Epithelial cell of proximal tubule (primary cell): ENCODE results near the gene RSBN1L. TPM values are rescaled to one million over a fixed set of nuclear protein-coding genes. Genes with fewer than 3 reads are reported as not detected.

ENCODE experiments used
- DNase-seq: peaks from one replicate; pipeline ENCODE4 v3.0.0-alpha.2; 2011; ENCODE audit warnings: low read depth
- H3K4me3 ChIP-seq: 2 replicates; pipeline ENCODE4 v1.5.1; 2011; ENCODE audit warnings: low read depth, mild to moderate bottlenecking, low read length
- total RNA-seq: library from RNA; depleted of rRNA; stranded (reverse); fragments of >200 nt; gene quantifications from 2 replicates; pipeline ENCODE4 v1.2.3, GENCODE V29; 2015
- TF ChIP-seq, protein P1 (sequence below): conservative IDR thresholded peaks from 2 replicates; pipeline ENCODE4 v1.5.1; 2012; ENCODE audit warnings: low read depth, mild to moderate bottlenecking, low read length

The RSBN1L gene
- total RNA-seq, 1 donor from 2014 or later: 13.0 TPM

- TF ChIP-seq, protein P1, sequence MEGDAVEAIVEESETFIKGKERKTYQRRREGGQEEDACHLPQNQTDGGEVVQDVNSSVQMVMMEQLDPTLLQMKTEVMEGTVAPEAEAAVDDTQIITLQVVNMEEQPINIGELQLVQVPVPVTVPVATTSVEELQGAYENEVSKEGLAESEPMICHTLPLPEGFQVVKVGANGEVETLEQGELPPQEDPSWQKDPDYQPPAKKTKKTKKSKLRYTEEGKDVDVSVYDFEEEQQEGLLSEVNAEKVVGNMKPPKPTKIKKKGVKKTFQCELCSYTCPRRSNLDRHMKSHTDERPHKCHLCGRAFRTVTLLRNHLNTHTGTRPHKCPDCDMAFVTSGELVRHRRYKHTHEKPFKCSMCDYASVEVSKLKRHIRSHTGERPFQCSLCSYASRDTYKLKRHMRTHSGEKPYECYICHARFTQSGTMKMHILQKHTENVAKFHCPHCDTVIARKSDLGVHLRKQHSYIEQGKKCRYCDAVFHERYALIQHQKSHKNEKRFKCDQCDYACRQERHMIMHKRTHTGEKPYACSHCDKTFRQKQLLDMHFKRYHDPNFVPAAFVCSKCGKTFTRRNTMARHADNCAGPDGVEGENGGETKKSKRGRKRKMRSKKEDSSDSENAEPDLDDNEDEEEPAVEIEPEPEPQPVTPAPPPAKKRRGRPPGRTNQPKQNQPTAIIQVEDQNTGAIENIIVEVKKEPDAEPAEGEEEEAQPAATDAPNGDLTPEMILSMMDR: no peak
- no peak overlapping the region for H3K4me3 ChIP-seq
- DNase-seq: no peak
Measured at GRCh38 chr7:77765906-77766800, 69.9 kb downstream of the RSBN1L start.

- TF ChIP-seq, protein P1: no peak
- no peak for DNase-seq
Measured at GRCh38 chr7:77766801-77767605, 70.7 kb downstream of the RSBN1L start.

DNA sequence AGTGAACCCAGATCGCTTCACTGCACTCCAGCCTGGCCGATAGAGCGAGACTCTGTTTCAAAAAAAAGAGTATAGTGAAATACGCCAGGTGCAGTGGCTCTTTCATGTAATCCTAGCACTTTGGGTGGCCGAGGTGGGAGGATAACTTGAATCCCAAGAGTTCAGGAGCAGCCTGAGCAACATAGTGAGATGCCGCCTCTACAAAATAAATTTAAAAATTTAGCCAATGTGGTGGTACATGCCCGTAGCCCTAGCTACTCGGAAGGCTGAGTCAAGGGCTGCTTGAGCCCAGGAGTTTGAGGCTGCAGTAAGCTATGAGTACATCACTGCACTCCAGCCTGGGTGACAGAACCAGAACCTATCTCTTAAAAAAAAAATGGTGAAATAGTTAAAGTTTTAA, 74.1 kb downstream of the RSBN1L start:
- no peak overlapping the region for H3K4me3 ChIP-seq
- TF ChIP-seq, protein P1: no peak
- DNase-seq: no peak

More at GRCh38 chr7:77766801-77767605, 70.7 kb downstream of the RSBN1L start:
- no peak overlapping the region for H3K4me3 ChIP-seq

GRCh38 chr7:77771901-77772300, 75.6 kb downstream of the RSBN1L start:
- no peak overlapping the region for H3K4me3 ChIP-seq
- TF ChIP-seq, protein P1: no peak
- DNase-seq: no peak

DNA sequence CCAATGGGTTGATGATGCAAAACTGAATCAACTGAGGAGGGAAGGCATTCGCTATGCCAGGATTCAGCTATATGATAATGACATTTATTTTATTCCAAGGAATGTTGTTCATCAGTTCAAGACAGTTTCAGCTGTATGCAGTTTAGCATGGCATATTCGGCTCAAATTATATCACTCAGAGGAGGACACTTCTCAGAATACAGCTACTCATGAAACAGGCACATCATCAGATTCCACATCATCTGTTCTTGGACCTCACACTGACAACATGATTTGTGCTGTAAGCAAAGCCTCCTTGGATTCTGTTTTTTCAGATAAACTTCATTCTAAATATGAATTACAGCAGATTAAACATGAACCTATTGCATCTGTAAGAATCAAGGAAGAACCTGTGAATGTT, 82.3 kb downstream of the RSBN1L start:
- DNase-seq: no peak
- no peak overlapping the region for H3K4me3 ChIP-seq
- TF ChIP-seq, protein P1: no peak

- no peak for DNase-seq
- TF ChIP-seq, protein P1: no peak
- H3K4me3 ChIP-seq: no peak overlapping the region
Measured at GRCh38 chr7:77782383-77782782, 86.1 kb downstream of the RSBN1L start.
